Endodermal cell (in vitro differentiated cells): ENCODE data around the gene PPM1K. TPM values are rescaled to one million over a fixed set of nuclear protein-coding genes. Genes with fewer than 3 reads are reported as not detected.

Experiments
- DNase-seq: peaks from one replicate; pipeline ENCODE4 v3.0.0-alpha.2; 2017
- H3K27ac ChIP-seq: 2 replicates; pipeline ENCODE4 v1.5.1; 2013; ENCODE audit warnings: mild to moderate bottlenecking, low read depth, low read length, moderate library complexity
- H3K27me3 ChIP-seq: 2 replicates; pipeline ENCODE4 v1.6.1; 2013; ENCODE audit warnings: mild to moderate bottlenecking, low read length, moderate library complexity; ENCODE audit not compliant: insufficient read depth, control insufficient read depth, poor library complexity, severe bottlenecking
- H3K36me3 ChIP-seq: 2 replicates; pipeline ENCODE4 v1.7.0; 2013; ENCODE audit warnings: mild to moderate bottlenecking, low read length, moderate library complexity; ENCODE audit not compliant: control insufficient read depth, insufficient read depth
- H3K4me1 ChIP-seq: one replicate; pipeline ENCODE4 v1.7.0; 2013; ENCODE audit warnings: low read length; ENCODE audit not compliant: control insufficient read depth, insufficient read depth
- H3K4me3 ChIP-seq: 2 replicates; pipeline ENCODE4 v1.5.1; 2013; ENCODE audit warnings: mild to moderate bottlenecking, low read length, moderate library complexity
- H3K9ac ChIP-seq: 2 replicates; pipeline ENCODE4 v1.6.1; 2013; ENCODE audit warnings: mild to moderate bottlenecking, low read length, moderate library complexity; ENCODE audit not compliant: poor library complexity, severe bottlenecking; ENCODE audit errors: extremely low read depth
- H3K9me3 ChIP-seq: 2 replicates; pipeline ENCODE4 v1.6.1; 2013; ENCODE audit warnings: mild to moderate bottlenecking, low read length, moderate library complexity; ENCODE audit not compliant: control insufficient read depth
- H3K27ac Mint-ChIP-seq: 2 replicates; pipeline ENCODE4 v1.8.0; 2020; ENCODE audit warnings: mixed read lengths
- H3K27me3 Mint-ChIP-seq: 2 replicates; pipeline ENCODE4 v1.8.0; 2021; ENCODE audit warnings: mild to moderate bottlenecking, mixed read lengths; ENCODE audit not compliant: insufficient read depth
- H3K36me3 Mint-ChIP-seq: 2 replicates; pipeline ENCODE4 v1.8.0; 2020; ENCODE audit warnings: low read depth, mixed read lengths
- H3K4me1 Mint-ChIP-seq: 2 replicates; pipeline ENCODE4 v1.8.0; 2020; ENCODE audit warnings: mixed read lengths
- H3K4me3 Mint-ChIP-seq: 2 replicates; pipeline ENCODE4 v1.8.0; 2020; ENCODE audit warnings: mild to moderate bottlenecking, moderate library complexity, mixed read lengths
- H3K9me3 Mint-ChIP-seq: 2 replicates; pipeline ENCODE4 v1.8.0; 2020; ENCODE audit warnings: mild to moderate bottlenecking, mixed read lengths
- CTCF ChIP-seq: fragments of 200-600 bp; sonication (generic); conservative IDR thresholded peaks from 2 replicates; pipeline ENCODE4 v1.5.0; 2021; ENCODE audit warnings: antibody characterized with exemption, mild to moderate bottlenecking
- WGBS, 2 experiments: methylation state at CpG; one replicate each; pipeline versions ENCODE4 v1.1.5 to v1.1.7; 2013; ENCODE audit warnings: missing lambda C conversion rate in 2 of 2, mixed read lengths in 1 of 2; ENCODE audit not compliant: insufficient coverage in 1 of 2, insufficient read length in 1 of 2; 5-methylcytosine and 5-hydroxymethylcytosine counted together
- total RNA-seq, 2 donors: library from RNA; stranded (reverse); fragmentation: NEBNext Ultra II Directional in 1 of 2; extraction: Animal tissue kit (Norgen Biotek cat#: 25700) in 1 of 2; gene quantifications; 2 replicates in 1 of 2; 3 replicates in 1 of 2; pipeline ENCODE4 v1.2.1, GENCODE V29; 2021

The PPM1K gene
- total RNA-seq, 2 donors from 2014 or later = 35.1 to 37.8 TPM

- Mint-ChIP-seq H3K9me3 (no peaks in the 10 kb centered on the region), H3K4me1 (peaks cover 2% of the 10 kb centered on the region), H3K36me3 (no peaks in the 10 kb centered on the region), H3K27ac (no peak overlapping the region), H3K27me3 (no peaks in the 10 kb centered on the region), H3K4me3 (no peak overlapping the region)
- no peak overlapping the region for H3K9ac ChIP-seq
- 64 to 75% methylated on average over 3 of the region's 4 CpGs for WGBS, 2 experiments
- no peaks in the 10 kb centered on the region for H3K27me3 ChIP-seq
- H3K36me3 ChIP-seq = no peaks in the 10 kb centered on the region
- no peak overlapping the region for H3K4me3 ChIP-seq
- DNase-seq = no peak
- H3K4me1 ChIP-seq = no peaks in the 10 kb centered on the region
- TF ChIP-seq CTCF = no peak
- H3K9me3 ChIP-seq = no peaks in the 10 kb centered on the region
- H3K27ac ChIP-seq = no peak overlapping the region
These were observed 76.2 kb downstream of the PPM1K start for GRCh38 chr4:88208156-88208555.

Other genes starting within 250 kb of the PPM1K start
- gene ABCG2, start 125.9 kb downstream of the PPM1K start, total RNA-seq = 1 to 10 TPM in 1 of 2 donors, under 1 TPM in 1; 0.31 to 4.0 TPM
- gene HERC6, start 94.3 kb upstream of the PPM1K start, total RNA-seq = 10 to 100 TPM in 1 of 2 donors, 1 to 10 TPM in 1; 9.9 to 12.7 TPM
- gene HERC5, start 172.6 kb upstream of the PPM1K start, total RNA-seq = 10 to 100 TPM in 1 of 2 donors, 1 to 10 TPM in 1; 9.6 to 10.1 TPM
- gene PYURF, start 239.2 kb upstream of the PPM1K start, total RNA-seq = 10 to 100 TPM; 47.8 to 58.3 TPM